Neural cell (in vitro differentiated cells): ENCODE data around the gene EDAR.

Source experiments
- POLR2AphosphoS5 ChIP-seq: IDR thresholded peaks from 2 replicates; pipeline ENCODE4 v1.6.1; 2012
- TF ChIP-seq, protein P1 (sequence below): fragments of 450-650 bp; IDR thresholded peaks from 2 replicates; pipeline ENCODE4 v1.5.1; 2014; ENCODE audit warnings: antibody characterized with exemption, mild to moderate bottlenecking, moderate library complexity; ENCODE audit not compliant: poor library complexity, severe bottlenecking

DNA sequence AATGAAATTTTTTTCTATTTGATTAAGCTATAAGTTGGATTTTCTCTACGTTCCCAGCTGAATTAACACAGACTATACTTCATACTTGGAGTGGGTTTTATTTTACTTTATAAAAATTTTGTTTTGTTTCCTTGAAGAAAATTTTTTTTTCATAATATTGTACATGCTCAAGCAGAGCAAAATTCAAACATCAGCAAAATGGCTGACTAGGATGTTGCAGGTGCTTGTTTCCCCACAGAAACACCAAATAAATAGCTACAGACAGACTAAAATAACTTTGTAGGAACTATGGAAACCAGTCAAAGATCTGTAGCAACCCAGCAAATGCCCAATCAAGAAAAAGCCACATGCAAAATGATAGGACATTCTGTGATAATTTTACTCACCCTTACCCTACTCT lies 120.1 kb downstream of the EDAR start:
- TF ChIP-seq, protein P1, sequence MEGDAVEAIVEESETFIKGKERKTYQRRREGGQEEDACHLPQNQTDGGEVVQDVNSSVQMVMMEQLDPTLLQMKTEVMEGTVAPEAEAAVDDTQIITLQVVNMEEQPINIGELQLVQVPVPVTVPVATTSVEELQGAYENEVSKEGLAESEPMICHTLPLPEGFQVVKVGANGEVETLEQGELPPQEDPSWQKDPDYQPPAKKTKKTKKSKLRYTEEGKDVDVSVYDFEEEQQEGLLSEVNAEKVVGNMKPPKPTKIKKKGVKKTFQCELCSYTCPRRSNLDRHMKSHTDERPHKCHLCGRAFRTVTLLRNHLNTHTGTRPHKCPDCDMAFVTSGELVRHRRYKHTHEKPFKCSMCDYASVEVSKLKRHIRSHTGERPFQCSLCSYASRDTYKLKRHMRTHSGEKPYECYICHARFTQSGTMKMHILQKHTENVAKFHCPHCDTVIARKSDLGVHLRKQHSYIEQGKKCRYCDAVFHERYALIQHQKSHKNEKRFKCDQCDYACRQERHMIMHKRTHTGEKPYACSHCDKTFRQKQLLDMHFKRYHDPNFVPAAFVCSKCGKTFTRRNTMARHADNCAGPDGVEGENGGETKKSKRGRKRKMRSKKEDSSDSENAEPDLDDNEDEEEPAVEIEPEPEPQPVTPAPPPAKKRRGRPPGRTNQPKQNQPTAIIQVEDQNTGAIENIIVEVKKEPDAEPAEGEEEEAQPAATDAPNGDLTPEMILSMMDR: no peak
- no peak for TF ChIP-seq POLR2AphosphoS5
